Measurements from ENCODE around the gene CIB1.

The CIB1 gene

DNA sequence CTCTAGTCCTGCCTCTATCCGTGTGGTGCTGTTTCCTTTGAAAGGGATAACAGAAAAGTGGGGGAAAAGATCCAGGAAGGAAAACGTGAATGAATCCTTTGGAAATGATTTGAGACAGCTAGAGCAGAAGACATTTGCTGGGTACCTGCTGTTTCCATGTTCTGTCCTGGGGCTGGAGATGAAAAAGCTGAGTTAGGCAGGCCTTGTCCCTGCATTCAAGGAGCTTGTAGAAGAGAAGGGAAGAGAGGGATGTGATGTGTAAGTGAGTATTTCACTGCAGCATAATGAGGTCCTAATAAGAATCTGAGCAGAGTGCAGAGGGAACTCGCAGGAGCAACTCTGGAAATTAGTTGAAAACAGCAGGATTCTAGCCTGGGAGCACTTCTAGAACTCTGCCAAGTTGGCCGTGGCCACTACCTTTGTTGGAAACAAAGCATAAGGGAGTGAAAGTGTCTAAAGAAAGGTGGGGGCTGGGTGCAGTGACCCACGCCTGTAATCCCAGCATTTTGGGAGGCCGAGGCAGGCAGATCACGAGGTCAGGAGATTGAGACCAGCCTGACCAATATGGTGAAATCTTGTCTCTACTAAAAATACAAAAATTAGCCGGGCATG, 46.4 kb downstream of the CIB1 start:
- no peaks in the 10 kb centered on the region for H3K27me3 ChIP-seq
- peaks cover 0 to 61% (median 38%) of the 10 kb centered on the region in 4 donors for H3K4me1 ChIP-seq
- TF ChIP-seq CTCF (IDR thresholded peaks at IDR 0.05), result no peak
- H3K27ac ChIP-seq, result peak overlapping the region; percentile 38 to 49
- H3K36me3 ChIP-seq, result no peaks in the 10 kb centered on the region
- no peak overlapping the region for H3K4me3 ChIP-seq
- no peaks in the 10 kb centered on the region for H3K9me3 ChIP-seq
- no peak for DNase-seq
- intact Hi-C loops (cut with DNase I; ENCODE audit: low total_unique reads), result no loop called here

- H3K4me1 ChIP-seq, result peaks cover 0 to 40% (median 22%) of the 10 kb centered on the region in 4 donors
- intact Hi-C loops (cut with DNase I; ENCODE audit: low total_unique reads), result no loop called here
- peak overlapping the region; percentile 94 to 97 for H3K27ac ChIP-seq
- TF ChIP-seq CTCF (IDR thresholded peaks at IDR 0.05), result no peak
- peak overlapping the region; percentile 83 to 94 for H3K4me3 ChIP-seq
- no peaks in the 10 kb centered on the region for H3K9me3 ChIP-seq
- peak in 1 of 2 donors; percentile 89 for DNase-seq
- H3K27me3 ChIP-seq, result no peaks in the 10 kb centered on the region
- H3K36me3 ChIP-seq, result no peaks in the 10 kb centered on the region
Observed at GRCh38 chr15:90184786-90185704, 48.7 kb downstream of the CIB1 start.

DNA sequence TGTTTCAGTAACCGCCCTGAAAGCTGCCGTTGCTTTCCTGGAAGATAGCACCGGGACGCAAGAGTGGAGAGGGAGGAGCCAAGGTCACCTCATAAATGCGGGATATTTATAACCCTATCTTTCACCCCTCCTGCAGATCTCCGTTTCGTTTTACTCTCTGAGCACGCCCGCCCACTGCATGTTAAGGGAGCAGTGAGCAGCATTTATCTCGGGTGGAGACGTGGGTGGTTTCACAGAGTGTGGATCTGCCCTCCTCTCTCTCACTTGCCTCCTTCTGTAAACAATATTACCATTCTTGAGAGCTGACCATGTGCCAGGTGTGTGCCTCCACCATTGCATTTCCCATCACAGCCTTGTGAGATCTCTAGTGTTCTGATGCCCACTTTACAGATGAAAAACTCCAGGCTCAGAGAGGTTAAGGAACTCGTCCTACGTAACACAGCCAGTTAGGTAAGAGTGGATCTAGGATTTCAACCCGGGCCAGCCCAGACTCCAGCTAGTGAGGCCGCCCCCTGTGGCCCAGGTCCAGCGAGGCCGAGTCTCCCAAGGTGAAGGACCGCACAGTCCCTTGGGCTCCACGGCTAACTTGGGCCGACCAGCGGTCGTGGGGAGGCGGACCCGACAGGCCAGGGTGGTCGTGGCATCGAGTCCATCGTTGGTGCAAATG, 49.5 kb downstream of the CIB1 start:
- intact Hi-C loops (cut with DNase I; ENCODE audit: low total_unique reads), result no loop called here
- H3K4me1 ChIP-seq, result peaks cover 0 to 37% (median 22%) of the 10 kb centered on the region in 4 donors
- no peaks in the 10 kb centered on the region for H3K36me3 ChIP-seq
- no peaks in the 10 kb centered on the region for H3K27me3 ChIP-seq
- H3K9me3 ChIP-seq, result no peaks in the 10 kb centered on the region
- peak overlapping the region; percentile 83 to 94 for H3K4me3 ChIP-seq
- no peak for TF ChIP-seq CTCF (IDR thresholded peaks at IDR 0.05)
- DNase-seq, result peak; percentile 89 to 95
- peak overlapping the region; percentile 94 to 97 for H3K27ac ChIP-seq

DNA sequence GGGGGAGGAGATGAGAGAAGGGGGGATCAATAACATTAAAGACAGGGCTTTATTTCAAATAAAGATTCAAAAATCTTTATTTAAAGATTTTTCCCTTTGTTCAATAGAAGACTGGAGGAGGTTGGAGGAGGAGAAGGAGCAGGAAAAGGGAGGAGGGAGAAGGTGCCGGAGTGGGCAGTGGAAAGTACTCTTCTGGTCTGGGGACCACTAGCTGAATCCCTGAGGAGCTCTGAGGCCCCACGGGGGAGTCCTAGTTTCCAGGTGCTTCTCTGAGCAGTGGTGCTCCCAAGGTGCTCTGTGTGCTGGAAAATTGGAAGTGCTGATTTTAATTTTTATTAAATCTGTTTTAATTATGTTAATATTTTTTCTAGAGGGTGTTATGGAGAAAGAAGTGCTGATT, 52.0 kb downstream of the CIB1 start:
- no peak for DNase-seq
- H3K9me3 ChIP-seq, result no peaks in the 10 kb centered on the region

More for the DNA sequence above, 52.0 kb downstream of the CIB1 start:
- H3K27ac ChIP-seq, result peak overlapping the region in 1 of 2 donors; percentile 4
- peaks cover 0 to 29% (median 19%) of the 10 kb centered on the region in 4 donors for H3K4me1 ChIP-seq
- no peak overlapping the region for H3K4me3 ChIP-seq
- intact Hi-C loops (cut with DNase I; ENCODE audit: low total_unique reads), result no loop called here
- H3K36me3 ChIP-seq, result no peaks in the 10 kb centered on the region
- TF ChIP-seq CTCF (IDR thresholded peaks at IDR 0.05), result no peak
- H3K27me3 ChIP-seq, result no peaks in the 10 kb centered on the region

Measured in tibial artery (tissue), 4 donors.